ENCODE results near the gene FNDC1.
"Not testable (repeated sequence)": the region's sequence is repeated elsewhere in the genome, so short reads cannot be mapped to it uniquely, and the experiment has no call there.

Gene FNDC1

DNA sequence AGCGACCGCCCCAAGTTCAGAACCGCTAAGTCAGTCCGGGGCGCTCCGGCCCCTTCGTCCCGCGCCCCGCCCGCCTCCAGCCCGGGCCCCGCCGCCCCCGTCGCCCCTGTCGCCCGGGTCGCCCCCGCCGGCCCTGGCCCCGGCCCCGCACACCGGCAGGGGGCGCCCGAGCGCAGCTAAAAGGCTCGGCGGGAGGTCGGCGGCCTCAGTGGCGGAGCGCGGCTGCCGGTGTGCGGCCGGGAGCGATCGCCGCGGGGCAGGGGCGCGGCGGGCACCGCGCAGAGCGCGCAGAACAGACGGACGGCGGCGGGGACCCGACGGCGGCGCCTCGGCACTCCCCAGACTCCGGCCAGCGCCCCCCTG is at the start of gene FNDC1:
TSS of gene FNDC1 (plus strand) at position 208 of the 363 bp plus-strand sequence. CDS start 197 bp downstream, outside the sequence.
- DNase-seq (ENCODE audit: low spot score) = peak; percentile 83

DNA sequence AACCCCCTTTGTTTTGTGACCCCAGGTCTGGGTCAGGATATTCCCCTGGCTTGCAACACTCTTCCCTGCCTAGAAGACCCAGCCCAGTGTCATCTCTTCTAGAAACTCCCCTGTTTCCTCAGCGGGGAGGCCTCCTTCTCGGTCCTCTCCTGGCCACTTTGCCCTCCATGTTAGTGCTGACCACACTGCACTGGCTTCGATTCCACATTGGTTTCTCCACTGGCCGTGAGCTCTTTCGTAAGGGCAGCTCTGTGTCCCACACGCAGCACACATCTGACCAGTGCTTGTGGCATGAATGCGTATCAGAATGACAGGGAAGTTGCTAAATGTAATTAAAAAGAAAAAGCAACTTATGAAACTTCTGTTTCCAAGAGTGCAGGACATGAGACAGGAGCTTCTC is 49.4 kb upstream of the FNDC1 start:
- DNase-seq (ENCODE audit: low spot score) = no peak

DNA sequence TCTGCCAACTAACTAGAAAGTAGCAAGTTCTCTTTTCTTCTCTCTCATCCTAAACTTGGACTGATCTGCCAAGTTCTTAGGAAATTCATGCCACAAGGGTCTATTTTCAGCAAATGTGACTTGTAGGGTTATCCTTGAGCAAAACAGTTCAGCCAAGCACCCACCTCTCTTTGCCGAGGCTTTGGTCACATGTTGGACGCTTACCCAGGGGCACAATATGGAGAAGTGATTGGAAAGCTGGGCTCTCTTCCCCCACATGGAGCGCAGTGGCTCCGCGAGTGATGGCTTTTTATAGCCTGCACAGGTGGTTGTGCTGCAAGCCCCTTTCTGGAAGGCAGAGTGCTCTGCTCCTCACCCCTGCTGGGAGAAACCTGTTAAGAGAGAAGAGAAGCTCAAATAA is 47.7 kb upstream of the FNDC1 start:
- DNase-seq (ENCODE audit: low spot score) = no peak

DNA sequence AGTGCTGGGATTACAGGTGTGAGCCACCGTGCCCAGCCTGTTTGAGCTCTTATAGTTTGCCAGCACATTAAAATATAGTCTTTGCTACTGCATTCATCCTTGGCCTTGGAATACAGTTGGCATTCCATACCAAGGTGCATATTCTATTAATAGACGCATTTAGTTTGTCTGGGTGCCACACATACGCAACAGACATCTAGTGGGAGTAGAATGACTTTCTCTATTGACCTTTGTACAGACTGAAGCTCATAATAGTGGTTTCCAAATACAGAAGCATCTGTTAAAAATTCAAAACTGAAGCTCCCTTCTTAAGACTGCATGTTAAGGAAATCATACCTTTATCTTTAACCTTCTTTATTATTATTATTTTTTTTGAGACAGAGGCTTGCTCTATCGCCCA is 46.7 kb upstream of the FNDC1 start:
- DNase-seq (ENCODE audit: low spot score) = no peak

DNA sequence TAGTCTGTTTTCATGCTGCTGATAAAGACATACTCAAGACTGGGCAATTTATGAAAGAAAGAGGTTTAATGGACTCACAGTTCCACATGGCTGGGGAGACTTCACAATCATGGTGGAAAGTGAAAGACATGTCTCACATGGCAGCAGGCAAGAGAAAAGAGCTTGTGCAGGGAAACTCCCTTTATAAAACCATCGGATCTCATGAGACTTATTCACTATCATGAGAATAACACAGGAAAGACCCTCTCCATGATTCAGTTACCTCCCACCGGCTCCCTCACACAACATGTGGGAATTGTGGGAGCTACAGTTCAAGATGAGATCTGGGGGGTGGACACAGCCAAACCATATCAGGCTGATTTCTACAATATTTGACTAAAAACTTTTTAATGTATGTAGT is 45.4 kb upstream of the FNDC1 start:
- DNase-seq (ENCODE audit: low spot score) = not testable (repeated sequence)

DNA sequence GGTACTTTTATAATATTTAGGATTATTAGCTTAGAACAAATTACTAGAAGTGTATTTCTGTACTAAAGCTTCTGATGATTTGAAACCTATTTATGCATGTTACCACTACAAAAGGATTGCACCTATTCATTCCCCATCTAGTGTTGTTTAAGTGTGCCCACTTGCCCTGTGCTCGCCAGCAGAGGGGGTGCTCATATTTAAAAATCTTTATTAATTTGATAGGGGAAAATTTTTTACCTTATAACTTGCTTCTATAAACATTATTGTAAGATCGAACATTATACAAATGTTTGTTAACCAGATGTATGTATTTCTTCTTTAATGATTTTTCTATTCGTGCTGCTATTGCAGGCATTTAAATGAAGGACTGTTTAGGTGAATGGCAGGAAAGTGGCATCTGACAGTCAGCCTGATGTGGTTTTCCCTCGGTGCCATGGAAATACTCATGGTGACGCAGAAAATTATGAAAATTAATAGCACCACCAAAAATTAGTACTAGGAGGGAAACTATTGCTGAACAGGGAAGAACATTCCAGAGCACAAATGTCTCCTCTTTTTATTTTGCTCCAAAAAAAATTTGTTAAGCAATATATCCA is 44.1 kb upstream of the FNDC1 start:
- DNase-seq (ENCODE audit: low spot score) = no peak

DNA sequence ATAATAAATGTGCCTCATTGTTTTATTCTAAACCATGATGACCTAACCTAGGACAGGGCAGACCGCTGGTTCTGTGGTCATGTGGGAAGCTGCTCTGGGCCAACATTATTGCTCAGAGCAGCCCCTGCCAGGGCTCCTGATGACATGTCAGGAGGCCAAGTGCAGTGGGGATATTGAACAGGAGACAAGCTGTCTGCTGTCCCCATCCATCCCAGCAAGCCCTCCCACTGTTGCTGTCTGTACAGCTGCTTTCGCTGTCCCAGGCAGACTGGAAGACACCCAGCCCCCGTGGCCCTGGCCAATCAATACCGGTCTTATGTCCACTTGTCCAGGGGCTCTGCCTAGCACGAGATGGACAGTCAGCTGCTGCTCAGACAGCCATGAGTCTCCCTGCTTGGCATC is 43.2 kb upstream of the FNDC1 start:
- no peak for DNase-seq (ENCODE audit: low spot score)

DNA sequence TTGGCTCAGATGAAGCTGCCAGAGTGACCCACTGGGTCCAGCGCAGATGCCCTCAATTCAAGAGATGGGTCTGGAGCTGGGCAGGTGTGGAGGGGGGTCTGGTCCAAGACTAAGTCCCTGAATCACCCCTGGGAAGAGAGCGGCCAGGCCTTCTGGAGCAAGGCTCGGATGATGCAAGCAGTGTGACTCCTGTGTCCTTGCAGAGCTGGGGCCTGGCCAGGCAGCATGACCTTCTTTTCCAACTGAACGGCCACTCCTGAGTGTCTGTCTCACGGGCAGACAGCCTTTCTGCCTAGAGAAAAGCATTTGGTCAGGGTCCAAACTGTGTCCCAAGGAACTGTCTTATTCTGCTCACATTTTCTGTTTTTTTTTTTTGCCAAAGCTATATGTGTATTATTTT is 42.6 kb upstream of the FNDC1 start:
- no peak for DNase-seq (ENCODE audit: low spot score)

DNA sequence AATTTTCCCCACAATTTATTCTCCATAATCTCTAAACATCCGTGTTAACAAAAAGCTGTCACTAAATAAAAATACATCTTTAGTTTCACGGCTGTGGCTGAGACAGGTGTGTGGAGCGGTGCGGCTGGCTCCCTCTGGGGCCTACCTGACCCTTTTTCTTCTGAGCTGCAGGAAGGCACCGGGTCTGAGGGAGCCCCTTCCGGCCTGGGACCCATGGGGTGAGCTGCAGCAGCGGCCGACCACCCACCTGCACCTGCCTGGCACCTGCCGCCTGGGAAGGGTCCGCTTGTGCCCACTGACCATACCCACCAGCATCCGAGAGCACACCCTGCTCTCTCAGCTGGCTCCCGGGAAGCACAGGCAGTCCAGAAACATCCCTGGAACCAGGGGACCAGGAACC is 41.5 kb upstream of the FNDC1 start:
- no peak for DNase-seq (ENCODE audit: low spot score)

DNA sequence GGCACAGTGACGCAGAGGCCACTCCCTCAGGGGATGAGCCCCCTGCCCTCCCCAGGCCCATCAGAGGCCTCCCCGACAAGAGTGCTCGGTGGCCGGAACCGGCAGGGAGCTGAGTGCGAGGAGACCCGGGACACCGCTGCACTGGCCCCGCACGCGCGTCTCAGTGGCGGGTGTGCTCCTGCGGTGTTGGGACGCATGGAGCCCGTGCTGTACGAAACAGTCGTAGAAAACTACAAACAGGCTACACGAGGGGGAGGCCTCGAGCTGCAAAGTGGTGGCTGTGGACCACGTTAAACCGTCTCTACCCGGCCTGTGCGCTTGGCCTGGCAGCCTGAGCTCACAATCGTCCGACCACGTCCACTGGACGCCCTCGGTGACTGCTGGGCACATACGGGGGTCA is 40.2 kb upstream of the FNDC1 start:
- no peak for DNase-seq (ENCODE audit: low spot score)

DNA sequence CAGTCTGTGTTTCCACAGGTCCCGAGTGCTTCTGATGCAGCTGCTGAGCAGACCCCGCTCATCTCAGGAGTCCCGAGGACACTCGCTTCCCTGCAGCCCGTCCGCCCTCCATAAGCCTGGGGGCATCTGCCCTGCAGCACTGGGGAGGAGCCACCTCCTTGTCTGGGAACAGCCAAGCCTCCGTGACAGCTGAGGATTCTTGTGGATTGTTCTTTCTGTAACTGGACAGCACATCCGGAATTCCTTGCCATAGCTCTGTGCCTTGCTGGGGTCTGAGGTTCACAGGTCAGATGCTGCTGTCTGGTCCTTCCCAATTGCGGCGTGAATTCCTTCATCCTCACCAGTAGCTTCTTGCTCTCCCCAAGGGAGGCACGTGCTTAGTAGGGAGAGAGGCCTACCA is 38.4 kb upstream of the FNDC1 start:
- no peak for DNase-seq (ENCODE audit: low spot score)

DNA sequence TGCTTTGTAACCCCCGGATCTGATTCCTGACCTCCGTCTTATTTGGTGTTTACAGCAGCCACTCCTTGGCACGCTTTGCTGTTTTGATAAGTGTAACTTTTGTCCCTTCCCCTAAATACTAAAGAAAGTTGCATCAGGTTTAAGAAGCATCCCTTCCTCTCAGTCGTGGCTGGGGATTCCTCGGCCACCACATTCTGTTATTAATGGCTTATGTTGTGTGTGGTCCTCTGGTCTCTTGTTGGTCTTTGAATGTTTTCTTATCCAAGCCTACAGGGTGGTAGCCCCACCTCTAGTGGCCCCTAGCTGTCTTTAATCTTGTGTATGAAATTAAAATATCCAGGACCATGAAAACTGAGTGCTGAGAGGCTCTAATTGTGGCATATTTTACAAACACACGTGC is 37.5 kb upstream of the FNDC1 start:
- DNase-seq (ENCODE audit: low spot score) = no peak

DNA sequence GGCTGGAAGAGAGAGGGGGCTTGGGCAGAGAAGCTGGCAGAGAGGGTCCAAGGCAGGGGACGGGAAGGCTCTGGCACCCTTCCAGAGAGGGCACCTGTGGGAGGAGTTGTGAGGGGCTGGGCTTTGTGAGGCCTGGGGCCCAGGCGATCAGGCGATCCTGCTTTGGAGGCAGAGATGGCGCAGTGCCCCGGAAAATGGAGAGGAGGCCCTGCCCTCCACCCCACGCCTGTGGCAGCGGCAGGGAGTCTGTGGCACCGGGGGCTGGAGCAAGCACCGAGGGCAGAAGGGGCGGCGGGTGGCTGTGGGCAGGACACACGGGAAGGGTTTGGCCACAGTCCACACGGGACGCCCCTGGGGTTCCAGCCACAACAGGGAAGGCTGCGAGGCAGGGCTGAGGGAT is 36.5 kb upstream of the FNDC1 start:
- DNase-seq (ENCODE audit: low spot score) = no peak

DNA sequence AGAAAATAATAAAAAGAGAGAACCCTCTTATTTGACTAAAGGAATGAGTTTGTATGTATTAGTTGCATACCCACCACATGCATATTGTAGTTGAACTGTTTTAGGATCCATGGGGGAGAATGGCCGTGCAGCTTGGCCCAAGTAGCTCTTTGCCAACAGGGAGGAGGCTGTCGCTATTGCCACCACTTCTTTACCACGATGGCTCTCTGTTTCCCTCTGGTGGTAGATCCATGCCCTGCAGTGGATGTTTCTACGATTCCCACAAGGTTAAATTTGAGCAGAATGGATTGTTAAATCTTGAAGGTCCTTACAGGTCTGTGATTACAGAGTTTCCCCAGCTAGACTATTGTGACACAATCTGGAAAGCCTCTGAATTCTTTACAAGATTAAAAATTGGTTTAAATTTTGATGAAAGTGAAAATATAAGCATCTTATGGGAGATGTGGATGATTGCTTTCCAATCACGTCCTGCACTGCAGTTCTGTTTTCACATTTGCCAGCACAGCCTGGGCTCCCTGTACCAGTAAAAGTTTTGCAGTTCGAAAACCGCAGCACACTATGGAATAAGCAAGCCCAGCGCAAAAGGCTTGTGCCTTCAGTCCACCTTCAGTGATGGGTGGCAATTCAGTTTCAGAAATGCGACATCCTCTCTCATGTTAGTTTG is 34.4 kb upstream of the FNDC1 start:
- no peak for DNase-seq (ENCODE audit: low spot score)

DNA sequence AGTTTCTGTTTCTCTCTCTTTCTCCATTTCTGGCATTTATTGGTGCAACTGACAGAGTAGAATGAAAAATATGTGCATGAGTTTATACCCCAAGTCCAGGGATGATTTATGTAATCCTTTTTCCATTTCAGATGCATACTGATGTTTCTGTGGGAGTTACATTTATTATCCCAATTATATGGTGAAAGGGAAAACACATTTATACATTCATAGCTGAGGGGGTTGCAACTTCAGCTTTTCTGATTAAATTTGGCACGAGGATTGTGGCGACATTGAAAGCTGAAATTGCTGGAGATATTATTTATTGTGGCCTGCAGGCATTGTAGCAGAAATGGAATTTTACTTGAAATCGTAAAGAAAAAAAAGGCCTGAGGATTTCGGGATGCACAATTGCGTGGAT is 31.5 kb upstream of the FNDC1 start:
- DNase-seq (ENCODE audit: low spot score) = no peak

DNA sequence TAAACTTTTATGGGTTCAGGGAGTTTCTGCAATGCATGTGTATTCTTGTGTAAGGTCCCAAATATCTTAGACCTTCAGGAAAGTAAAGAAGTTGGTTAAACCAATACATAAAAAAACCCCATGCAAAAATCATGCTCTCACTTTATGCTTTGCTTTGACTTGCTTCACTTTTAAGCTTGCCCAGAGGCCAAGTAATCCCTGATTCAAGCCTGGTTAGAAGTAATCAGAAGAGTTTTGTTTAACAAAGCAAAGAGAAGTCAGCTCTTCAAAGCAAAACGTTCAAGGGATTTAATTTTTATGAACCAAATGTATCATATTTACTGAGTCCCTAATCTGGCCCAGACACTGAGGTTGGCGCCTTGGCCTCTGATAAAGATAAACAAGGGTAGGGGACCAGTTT is 26.7 kb upstream of the FNDC1 start:
- no peak for DNase-seq (ENCODE audit: low spot score)

DNA sequence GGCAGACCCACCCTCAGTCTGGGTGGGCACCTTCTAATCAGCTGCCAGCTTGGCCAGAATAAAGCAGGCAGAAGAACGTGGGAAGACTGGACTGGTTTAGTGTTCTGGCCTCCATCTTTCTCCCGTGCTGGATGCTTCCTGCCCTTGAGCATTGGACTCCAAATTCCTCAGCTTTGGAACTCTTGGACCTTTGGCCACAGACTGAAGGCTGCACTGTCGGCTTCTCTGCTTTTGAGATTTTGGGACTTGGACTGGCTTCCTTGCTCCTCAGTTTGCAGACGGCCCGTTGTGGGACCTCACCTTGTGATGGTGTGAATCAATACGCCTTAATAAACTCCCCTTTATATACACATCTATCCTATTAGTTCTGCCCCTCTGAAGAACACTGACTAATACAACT is 20.6 kb upstream of the FNDC1 start:
- DNase-seq (ENCODE audit: low spot score) = no peak

DNA sequence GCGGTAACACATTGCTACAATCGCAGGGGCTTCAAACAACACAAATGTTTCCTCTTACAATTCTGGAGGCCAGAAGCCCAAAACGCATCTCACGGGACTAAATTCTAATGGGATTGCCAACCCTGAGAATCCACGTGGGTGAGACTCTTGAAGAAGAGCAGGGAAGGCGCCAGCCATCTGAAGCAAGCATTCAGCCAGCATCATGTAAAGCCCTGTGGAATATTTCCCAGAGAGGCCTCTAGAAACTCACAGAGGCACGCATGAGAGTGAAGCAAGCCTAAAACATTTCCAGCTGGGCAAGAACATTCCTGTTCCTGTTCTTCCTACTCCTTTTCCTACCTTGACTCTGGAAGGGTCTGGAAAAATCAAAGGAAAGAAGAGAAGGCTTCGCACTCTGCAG is 19.6 kb upstream of the FNDC1 start:
- no peak for DNase-seq (ENCODE audit: low spot score)

DNA sequence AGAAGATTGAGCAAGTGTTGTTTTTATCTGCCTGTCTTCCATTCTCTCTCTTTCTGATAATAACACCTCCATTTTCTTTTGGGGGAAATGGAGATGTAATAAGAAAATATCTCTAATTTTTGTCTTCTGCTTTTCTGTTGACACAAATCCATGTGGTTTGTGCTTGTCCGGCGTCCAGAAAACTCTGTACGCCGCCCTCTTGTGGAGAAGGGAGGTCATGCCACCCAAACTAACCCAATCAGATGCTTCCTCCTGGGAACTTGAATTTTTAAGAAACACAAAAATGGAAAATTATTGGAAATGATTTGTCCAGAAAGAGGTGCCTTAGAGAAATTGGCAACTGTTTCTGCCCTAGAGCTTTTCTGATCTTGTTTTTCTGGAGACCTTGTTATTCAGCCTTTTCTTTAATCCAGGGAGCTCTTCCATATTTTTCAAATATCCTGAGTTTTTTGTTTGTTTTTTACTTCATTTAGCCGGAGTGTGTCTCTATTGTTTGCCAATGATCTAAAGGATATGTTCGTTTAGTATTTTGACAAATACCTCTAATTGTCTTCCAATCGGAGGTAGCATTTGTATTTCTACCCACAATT is 17.8 kb upstream of the FNDC1 start:
- DNase-seq (ENCODE audit: low spot score) = no peak

DNA sequence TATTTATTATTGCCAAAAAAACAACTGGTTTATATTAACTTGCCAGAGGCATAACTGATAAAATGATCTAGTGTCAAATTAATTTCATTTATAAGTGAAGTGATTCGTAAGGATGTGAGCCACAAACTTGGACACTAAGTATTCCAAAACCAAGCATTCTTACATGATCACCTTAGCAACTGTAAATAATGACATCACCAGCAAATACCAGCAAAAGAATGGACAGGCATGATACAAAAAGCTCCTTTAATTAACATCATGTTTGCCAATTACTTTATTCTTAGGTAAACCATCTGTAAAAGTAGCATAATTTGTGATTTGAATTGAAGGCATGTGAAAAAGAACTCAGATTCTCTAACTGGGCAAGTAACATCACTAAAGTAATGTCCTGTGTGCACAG is 17.2 kb upstream of the FNDC1 start:
- DNase-seq (ENCODE audit: low spot score) = no peak

DNA sequence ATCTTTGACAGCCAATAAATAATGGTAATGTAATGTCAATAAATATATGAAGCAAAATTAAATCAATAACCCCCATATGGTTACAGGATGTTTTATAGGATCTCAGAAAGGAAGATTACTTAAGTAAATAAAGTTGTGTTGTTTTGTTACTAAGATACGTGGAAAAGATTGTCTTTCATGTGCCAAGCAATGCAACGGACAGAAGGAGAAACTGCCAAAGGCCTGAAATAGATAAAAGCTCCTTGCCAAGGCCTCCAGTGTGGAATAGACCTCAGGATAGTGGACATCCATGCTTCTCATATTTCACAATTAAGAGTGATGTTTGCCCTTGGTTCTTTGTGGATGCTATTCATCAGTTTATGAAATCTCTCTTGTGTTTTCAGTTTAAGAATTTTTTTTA is 16.4 kb upstream of the FNDC1 start:
- DNase-seq (ENCODE audit: low spot score) = no peak

DNA sequence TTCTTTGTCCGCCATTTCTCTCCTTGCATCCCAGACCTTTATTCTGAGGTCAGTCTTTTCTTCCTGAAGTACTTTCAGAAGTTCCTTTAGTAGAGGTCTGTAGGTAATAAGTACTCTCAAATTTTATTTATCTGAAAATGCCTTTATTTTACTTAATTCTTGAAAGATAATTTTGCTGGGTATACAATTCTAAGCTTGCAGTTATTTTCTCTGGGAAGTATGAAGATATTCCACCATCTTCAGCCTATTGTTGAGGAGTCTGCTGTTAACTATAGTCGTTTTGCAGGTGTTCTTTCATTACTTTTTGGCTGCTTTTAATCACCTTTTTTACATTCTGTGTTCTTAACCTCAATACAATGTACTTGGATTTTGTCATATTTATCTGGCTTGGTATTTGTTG is 13.5 kb upstream of the FNDC1 start:
- no peak for DNase-seq (ENCODE audit: low spot score)

DNA sequence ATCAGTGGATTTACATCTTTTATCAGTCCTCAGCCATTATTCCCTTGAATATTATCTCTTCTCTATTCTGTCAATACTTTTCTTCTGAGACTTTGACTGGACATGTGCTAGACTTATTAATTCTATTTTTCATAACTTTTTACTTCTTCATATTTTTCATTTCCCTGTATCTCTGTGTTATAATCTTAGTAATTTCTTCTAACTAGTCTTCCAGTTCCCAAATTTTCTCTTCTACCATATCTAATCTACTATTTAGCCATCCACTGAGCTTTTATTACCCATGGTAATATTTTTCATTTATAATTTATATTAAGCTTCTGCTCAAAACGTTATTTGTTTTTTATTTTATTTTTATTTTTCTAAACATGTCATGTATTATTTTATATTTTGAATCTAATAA is 13.1 kb upstream of the FNDC1 start:
- no peak for DNase-seq (ENCODE audit: low spot score)

DNA sequence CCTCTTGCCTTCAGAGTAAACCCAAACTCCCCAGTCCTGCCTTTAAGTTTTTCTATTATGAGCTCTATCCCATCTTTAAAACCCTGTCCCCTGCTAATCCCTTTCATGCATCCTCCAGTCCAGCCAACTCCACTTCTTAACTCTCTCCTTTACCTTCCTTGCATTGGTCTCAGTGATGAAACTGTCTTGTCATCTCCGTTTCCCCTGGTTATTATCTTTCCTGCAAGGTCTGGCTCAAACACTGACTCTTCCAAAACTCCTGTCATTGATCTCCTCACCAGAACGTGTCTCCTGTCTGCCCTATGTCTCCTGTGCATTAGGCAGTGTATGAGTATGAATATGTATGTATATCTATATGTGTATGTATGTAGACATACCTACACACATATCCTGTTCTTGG is 11.8 kb upstream of the FNDC1 start:
- DNase-seq (ENCODE audit: low spot score) = no peak

All from left forelimb (tissue), 1 donor.